Stomach (tissue), 9 donors: Measurements from ENCODE around the gene TARS2. TPM values are rescaled to one million over a fixed set of nuclear protein-coding genes. Genes with fewer than 3 reads are reported as not detected.

Experiments
- DNase-seq, 2 donors: peaks; one replicate each; pipeline versions ENCODE4 v3.0.0 to v3.0.0-alpha.2; 2013 to 2019
- H3K27ac ChIP-seq, 5 donors: fragments of 200-600 bp in 4 of 5; sonication (generic) in 4 of 5; one replicate each; pipeline ENCODE4 v1.5.1; 2013 to 2019; ENCODE audit warnings: mild to moderate bottlenecking in 1 of 5, moderate library complexity in 1 of 5
- H3K27me3 ChIP-seq, 3 donors: fragments of 200-600 bp; sonication (generic); one replicate each; pipeline ENCODE4 v1.5.1; 2017 to 2019; ENCODE audit warnings: mixed run types in 1 of 3
- H3K36me3 ChIP-seq, 4 donors: fragments of 200-600 bp; sonication (generic); 1 replicate in 3 of 4; 2 replicates in 1 of 4; pipeline ENCODE4 v1.5.1; 2016 to 2019
- H3K4me1 ChIP-seq, 4 donors: fragments of 200-600 bp; sonication (generic); one replicate each; pipeline ENCODE4 v1.5.1; 2016 to 2019
- H3K4me3 ChIP-seq, 4 donors: fragments of 200-600 bp; sonication (generic) in 3 of 4; one replicate each; pipeline ENCODE4 v1.5.1; 2016 to 2019; ENCODE audit warnings: mild to moderate bottlenecking in 1 of 4
- H3K9me3 ChIP-seq, 4 donors: fragments of 200-600 bp; sonication (generic); one replicate each; pipeline ENCODE4 v1.5.1; 2016 to 2019
- CTCF ChIP-seq, 7 experiments: fragments of 450-650 bp in 4 of 7; fragments of 200-600 bp in 3 of 7; sonication (generic) in 3 of 7; IDR thresholded peaks; one replicate each; pipeline ENCODE4 v1.5.1; 2016 to 2019; ENCODE audit warnings: antibody characterized with exemption in 7 of 7, control low read depth in 2 of 7, mild to moderate bottlenecking in 1 of 7
- EP300 ChIP-seq: sonication (generic); formaldehyde crosslinking; IDR thresholded peaks from one replicate; pipeline ENCODE4 v1.6.1; 2017; ENCODE audit warnings: antibody characterized with exemption
- POLR2A ChIP-seq, 4 donors: fragments of 450-650 bp; IDR thresholded peaks; one replicate each; pipeline ENCODE4 v1.6.1; 2016; ENCODE audit warnings: antibody characterized with exemption in 4 of 4, control low read depth in 2 of 4, mild to moderate bottlenecking in 1 of 4, moderate library complexity in 1 of 4
- POLR2AphosphoS5 ChIP-seq, 3 donors: sonication (generic); formaldehyde crosslinking; IDR thresholded peaks; one replicate each; pipeline ENCODE4 v1.6.1; 2016; ENCODE audit warnings: antibody characterized with exemption in 3 of 3
- WGBS, 5 donors: extraction: QIAGEN DNeasy Blood & Tissue Kit in 3 of 5; methylation state at CpG; one replicate each; pipeline versions ENCODE4 v1.1.5 to v1.1.7; 2013 to 2018; 5-methylcytosine and 5-hydroxymethylcytosine counted together
- intact Hi-C: fragments of 100-400 bp; cut with DNase I; formaldehyde crosslinking; loops from one replicate; pipeline ENCODE4 v1.15.1; 2023; ENCODE audit warnings: low total_unique reads
- polyA plus RNA-seq, 3 donors: library from polyadenylated mRNA; stranded (reverse); fragments of 200-250 nt; gene quantifications; one replicate each; pipeline ENCODE4 v1.2.3, GENCODE V29; 2013
- total RNA-seq, 5 donors: library from RNA; depleted of rRNA; stranded (reverse); fragments of >200 nt; gene quantifications; one replicate each; pipeline versions ENCODE4 v1.1.0 to v1.2.3, GENCODE V29; 2014 to 2016
- donor health status: healthy with polysubstance abuse.
- donor health status: Bipolar disorder and iron deficiency.
- donor health status: healthy.

Gene TARS2
- total and polyA plus RNA-seq, 8 donors: 3.5 to 46.2 (median 11.0) TPM

DNA sequence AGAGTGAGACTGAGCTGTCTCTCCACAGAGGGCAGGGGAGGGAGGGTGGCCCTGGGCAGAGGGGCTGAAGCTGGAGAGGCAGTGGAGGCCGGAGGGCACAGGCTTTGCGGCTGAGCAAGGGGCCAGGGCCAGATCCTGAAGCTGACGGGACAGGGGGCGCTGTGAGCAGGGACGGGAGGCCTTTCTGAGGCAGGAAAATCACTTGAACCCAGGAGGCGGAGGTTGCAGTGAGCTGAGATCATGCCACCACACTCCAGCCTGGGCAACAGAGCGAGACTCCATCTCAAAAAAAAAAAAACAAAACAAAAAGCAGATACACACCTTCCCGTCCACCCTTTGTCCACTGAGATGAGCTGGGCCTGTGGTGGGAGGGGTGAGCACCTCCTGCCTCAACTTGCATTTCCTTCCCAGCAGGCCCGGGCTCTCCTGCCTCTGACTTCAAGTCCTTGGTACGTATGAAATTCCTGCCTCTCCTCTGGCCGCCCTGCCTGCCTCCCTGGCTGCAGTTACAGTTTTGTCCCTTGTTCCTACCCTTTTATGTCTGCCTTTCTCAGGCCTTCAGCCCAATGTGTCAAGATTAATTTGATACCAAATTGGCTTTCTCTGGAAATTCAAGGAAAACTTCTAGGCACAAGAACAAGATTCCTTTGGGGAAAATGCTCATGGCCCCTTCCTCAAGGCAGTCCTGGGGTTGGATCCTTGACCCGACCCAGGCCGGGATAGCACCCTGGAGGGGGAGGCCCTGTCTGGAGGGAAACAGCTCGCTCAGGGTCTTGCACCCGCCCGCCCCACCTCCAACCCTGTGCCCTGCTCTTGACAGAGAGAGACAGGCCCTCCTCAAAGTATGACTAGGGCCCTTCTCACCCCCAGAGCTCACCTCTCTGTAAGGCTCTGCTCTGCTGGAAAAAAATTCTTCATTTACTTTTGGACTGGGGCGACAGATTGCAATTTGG lies 50.8 kb downstream of the TARS2 start:
- no peaks in the 10 kb centered on the region for H3K36me3 ChIP-seq
- no peak overlapping the region for H3K4me3 ChIP-seq
- peak overlapping the region in 3 of 5 donors; percentile 31 to 79 (median 52) for H3K27ac ChIP-seq
- no peak for DNase-seq
- no peaks in the 10 kb centered on the region for H3K9me3 ChIP-seq
- H3K4me1 ChIP-seq: peaks cover 0 to 12% (median 7%) of the 10 kb centered on the region in 4 donors
- WGBS, 5 donors: 68 to 79% (median 74%) methylated on average over 16 to 17 of the region's 17 CpGs
- intact Hi-C loops: no loop called here
- TF ChIP-seq POLR2AphosphoS5 (IDR thresholded peaks at IDR 0.05) (no peak), CTCF (IDR thresholded peaks at IDR 0.05) (no peak), POLR2A (IDR thresholded peaks at IDR 0.05) (no peak), EP300 (no peak)
- no peaks in the 10 kb centered on the region for H3K27me3 ChIP-seq

DNA sequence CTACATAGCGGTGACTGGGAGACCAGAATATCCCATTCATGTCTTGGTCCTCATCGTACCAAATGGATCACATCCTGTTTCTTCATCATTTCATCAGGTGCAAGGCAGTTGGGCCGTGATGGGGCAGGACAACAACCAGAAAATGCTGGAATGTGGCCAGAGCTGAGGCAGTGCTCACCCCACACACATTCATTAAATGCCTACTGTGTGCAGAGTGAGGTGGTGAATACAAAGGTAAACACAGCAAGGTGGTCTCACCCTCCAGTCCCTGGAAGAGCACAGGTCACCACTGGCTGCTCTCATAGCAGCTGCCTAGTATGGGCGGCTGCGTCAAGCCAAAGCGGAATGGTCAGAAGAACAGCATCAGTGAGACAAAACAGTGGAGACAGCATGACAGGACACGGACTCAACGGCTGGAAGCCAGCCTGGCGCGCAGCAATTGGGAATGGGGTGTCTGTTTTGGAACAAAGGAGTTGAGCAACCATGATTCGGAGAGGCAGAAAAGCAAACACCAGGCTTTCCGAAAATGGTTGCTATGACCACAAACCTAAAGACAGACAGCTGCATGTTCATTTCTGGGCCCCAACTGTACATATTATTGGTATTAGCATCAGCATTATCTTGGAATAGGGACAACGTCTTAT lies 56.4 kb downstream of the TARS2 start:
- peaks cover 5 to 26% (median 8%) of the 10 kb centered on the region in 4 donors for H3K4me1 ChIP-seq
- H3K4me3 ChIP-seq: no peak overlapping the region
- no peaks in the 10 kb centered on the region for H3K27me3 ChIP-seq
- peak overlapping the region in 3 of 5 donors; percentile 38 to 62 (median 62) for H3K27ac ChIP-seq
- WGBS, 5 donors: 56 to 64% (median 59%) methylated on average over 13 of the region's 13 CpGs
- H3K36me3 ChIP-seq: no peaks in the 10 kb centered on the region
- H3K9me3 ChIP-seq: no peaks in the 10 kb centered on the region
- intact Hi-C loops: no loop called here
- peak in 1 of 2 donors; percentile 75 for DNase-seq
- TF ChIP-seq POLR2AphosphoS5 (IDR thresholded peaks at IDR 0.05) (peak in 2 of 3 donors; percentile 26 to 30), EP300 (no peak), CTCF (IDR thresholded peaks at IDR 0.05) (no peak), POLR2A (IDR thresholded peaks at IDR 0.05) (no peak)

GRCh38 chr1:150544204-150544603 lies 57.0 kb downstream of the TARS2 start:
- 21 to 43% (median 27%) methylated on average over 3 of the region's 3 CpGs for WGBS, 5 donors
- peak overlapping the region in 3 of 5 donors; percentile 38 to 62 (median 62) for H3K27ac ChIP-seq
- H3K36me3 ChIP-seq: no peaks in the 10 kb centered on the region
- intact Hi-C loops: no loop called here
- no peak overlapping the region for H3K4me3 ChIP-seq
- H3K4me1 ChIP-seq: peaks cover 5 to 26% (median 10%) of the 10 kb centered on the region in 4 donors
- H3K27me3 ChIP-seq: no peaks in the 10 kb centered on the region
- peak in 1 of 2 donors; percentile 62 for DNase-seq
- TF ChIP-seq CTCF (IDR thresholded peaks at IDR 0.05): no peak
- no peak for TF ChIP-seq EP300
- no peak for TF ChIP-seq POLR2AphosphoS5 (IDR thresholded peaks at IDR 0.05)
- TF ChIP-seq POLR2A (IDR thresholded peaks at IDR 0.05): no peak
- no peaks in the 10 kb centered on the region for H3K9me3 ChIP-seq

GRCh38 chr1:150545486-150546032 lies 58.3 kb downstream of the TARS2 start:
- no peaks in the 10 kb centered on the region for H3K9me3 ChIP-seq
- H3K36me3 ChIP-seq: no peaks in the 10 kb centered on the region
- intact Hi-C loops: no loop called here
- H3K27me3 ChIP-seq: no peaks in the 10 kb centered on the region
- no peak overlapping the region for H3K4me3 ChIP-seq
- DNase-seq: no peak
- WGBS, 5 donors: 86 to 88% (median 88%) methylated on average over 5 to 6 of the region's 6 CpGs
- H3K27ac ChIP-seq: no peak overlapping the region
- peaks cover 18 to 39% (median 22%) of the 10 kb centered on the region in 4 donors for H3K4me1 ChIP-seq
- TF ChIP-seq CTCF (IDR thresholded peaks at IDR 0.05): no peak
- no peak for TF ChIP-seq POLR2AphosphoS5 (IDR thresholded peaks at IDR 0.05)
- no peak for TF ChIP-seq POLR2A (IDR thresholded peaks at IDR 0.05)
- TF ChIP-seq EP300: no peak
